ELR (cell line): ENCODE measurements around the gene SLC6A13.
A peak's percentile ranks its signal among the peaks of the same experiment; 100 is the strongest.
"Not testable (repeated sequence)": the region's sequence is repeated elsewhere in the genome, so short reads cannot be mapped to it uniquely, and the experiment has no call there.

ENCODE experiments used
- DNase-seq: peaks from one replicate; pipeline ENCODE4 v3.0.0-alpha.2; 2015; ENCODE audit warnings: low read depth

SLC6A13 gene

DNA sequence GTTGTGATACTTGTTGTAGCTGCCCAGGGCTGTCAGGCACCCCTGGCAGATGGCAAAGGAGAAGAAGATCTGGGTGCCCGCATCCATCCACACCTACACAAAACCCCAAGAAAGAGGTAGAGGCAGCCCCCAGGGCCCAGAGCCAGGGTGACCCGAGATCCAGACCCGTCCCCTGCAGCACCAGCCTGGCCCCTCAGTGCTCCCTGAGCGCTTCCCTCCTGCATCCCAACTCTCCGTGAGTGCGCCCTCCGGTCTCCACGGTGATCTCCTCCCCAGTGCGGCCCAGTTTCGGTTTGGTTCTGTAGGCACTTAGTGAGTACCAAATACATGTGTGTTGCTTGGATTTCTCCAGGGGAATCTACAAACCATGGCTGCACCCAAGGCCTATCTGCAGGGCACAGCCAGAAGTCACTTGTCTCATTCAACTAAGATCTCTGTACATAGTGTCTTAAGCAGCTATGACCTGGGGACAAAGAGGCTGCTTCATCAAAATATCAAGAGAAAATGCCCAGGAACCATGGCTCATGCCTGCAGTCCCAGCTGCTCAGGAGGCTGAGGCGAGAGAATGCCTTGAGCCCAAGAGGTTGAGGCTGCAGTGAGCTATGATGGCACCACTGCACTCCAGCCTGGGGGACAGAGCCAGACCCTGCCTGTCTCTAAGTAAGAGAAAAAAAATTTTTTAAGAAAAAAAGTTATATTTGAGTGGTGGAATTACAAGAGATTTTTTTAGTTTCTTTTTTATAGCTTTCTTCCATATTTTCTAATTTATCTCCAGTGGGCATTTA, 64.5 kb downstream of the SLC6A13 start:
- DNase-seq, result no peak

GRCh38 chr12:197347-197746, 65.3 kb downstream of the SLC6A13 start:
- no peak for DNase-seq

DNA sequence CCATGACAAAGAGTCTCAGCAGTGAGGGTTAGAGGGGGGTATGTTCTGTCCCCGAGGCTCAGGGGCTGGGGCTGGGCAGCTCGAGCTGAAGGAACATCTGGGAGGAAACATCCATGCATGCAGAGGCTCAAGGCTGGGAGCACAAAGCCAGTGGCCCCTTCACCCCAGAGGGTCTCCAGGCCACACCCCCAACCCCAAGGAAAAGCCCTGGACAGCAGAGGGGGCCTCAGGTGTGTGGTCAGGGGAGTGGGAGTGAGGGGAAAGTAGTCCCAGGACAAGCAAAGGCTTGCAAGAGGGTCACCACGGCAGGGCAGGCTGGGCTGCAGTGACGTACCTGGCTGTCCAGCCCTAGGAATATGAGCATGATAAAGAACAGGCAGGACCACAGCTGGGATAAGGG, 66.2 kb downstream of the SLC6A13 start:
- no peak for DNase-seq

- no peak for DNase-seq
Observed at GRCh38 chr12:195951-196350, 66.7 kb downstream of the SLC6A13 start.

DNA sequence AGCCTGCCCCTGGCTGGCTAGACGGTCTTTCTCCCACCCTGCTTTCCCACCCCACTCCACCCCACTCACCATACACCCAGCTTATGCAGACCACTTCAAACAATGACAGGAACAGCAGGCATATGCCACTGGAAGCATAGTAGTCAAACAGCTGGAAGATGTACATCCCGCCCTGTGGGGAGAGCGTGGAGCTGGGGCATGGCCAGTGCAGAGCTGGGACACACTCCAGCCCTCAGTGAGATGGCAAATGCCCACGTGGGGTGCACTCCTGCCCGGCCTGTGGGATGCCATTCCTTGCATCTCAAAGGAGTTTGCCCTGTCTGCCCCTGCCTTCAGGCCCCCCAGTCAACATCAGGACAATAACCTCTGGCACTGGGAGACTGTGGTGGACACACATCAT, 67.5 kb downstream of the SLC6A13 start:
- DNase-seq, result no peak

DNA sequence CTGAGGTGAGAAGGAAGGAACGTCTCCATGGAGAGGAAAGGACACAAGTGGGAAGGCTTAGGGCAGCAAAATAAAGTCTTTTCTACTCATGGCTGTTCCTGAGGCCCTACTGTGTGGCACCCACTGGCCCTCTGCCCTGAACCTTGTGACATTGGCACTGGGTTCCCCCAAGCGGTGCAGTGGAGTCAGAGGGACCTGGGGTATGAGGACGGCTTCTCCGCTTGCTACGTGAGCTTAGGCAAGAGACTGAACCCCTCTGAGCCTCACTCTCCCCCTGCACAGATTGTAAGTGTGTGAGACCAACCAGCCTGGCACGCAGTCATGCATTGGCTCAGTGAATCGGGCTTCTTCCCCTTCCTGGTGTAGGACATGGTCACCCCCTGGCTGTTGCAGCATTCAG, 68.4 kb downstream of the SLC6A13 start:
- no peak for DNase-seq

DNA sequence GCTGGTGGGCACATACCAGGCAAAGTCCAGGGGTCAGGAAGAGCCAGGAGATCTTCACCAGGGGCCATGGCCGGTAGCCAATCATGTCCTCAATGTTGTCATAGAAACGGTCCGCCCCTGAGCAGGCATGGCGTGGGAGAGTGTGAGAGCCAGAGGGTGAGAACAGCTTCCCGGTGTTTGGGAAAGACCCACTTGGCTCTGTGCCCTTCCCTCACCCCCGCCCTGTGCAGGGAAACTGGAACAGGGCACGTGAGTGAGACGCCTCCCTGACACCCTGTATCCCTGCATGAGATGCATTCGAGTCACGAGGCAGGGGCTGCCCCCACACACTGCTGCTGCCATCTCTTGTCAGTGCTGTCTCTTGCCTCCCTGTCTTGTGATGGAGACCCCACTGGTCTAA, 69.4 kb downstream of the SLC6A13 start:
- no peak for DNase-seq

GRCh38 chr12:191541-191940, 71.1 kb downstream of the SLC6A13 start:
- no peak for DNase-seq

DNA sequence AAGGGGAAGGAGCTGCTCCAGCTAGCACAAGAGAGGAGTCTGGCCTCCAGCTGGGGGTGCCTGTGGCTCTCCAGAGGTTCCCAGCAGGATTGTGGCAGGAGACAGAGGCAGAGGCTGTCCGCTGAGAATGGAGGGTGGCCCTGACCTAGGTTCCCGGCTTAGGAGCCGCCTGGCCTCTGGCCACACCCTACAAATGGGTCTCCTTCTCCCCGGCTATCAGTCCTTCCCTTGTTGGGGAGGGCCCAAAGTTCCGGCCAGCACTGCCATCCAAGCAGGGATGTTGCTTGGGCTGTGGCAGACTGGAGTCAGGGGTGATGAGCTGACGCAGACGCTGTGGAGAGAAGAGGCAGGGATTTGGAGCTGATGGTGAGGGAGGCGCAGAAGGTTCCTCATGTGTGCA, 71.8 kb downstream of the SLC6A13 start:
- no peak for DNase-seq

DNA sequence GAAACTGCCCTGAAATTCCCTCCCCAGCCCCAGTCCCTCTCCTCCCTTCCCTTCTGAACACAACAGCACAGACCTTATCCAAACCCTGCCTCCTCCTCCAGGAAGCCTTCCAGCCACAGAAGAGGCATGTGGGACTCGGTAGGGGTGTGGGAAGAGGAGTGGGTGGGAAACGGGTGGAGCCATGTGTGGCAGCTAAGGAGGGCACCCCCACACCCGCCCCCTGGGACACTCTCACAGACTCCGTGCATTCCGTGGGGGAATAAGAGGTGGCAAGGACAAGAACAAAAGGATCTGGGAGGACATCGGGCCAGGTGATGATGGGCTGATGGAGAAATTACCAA, 73.0 kb downstream of the SLC6A13 start:
- no peak for DNase-seq

GRCh38 chr12:188910-189621, 73.6 kb downstream of the SLC6A13 start:
- DNase-seq, result peak; percentile 65

DNA sequence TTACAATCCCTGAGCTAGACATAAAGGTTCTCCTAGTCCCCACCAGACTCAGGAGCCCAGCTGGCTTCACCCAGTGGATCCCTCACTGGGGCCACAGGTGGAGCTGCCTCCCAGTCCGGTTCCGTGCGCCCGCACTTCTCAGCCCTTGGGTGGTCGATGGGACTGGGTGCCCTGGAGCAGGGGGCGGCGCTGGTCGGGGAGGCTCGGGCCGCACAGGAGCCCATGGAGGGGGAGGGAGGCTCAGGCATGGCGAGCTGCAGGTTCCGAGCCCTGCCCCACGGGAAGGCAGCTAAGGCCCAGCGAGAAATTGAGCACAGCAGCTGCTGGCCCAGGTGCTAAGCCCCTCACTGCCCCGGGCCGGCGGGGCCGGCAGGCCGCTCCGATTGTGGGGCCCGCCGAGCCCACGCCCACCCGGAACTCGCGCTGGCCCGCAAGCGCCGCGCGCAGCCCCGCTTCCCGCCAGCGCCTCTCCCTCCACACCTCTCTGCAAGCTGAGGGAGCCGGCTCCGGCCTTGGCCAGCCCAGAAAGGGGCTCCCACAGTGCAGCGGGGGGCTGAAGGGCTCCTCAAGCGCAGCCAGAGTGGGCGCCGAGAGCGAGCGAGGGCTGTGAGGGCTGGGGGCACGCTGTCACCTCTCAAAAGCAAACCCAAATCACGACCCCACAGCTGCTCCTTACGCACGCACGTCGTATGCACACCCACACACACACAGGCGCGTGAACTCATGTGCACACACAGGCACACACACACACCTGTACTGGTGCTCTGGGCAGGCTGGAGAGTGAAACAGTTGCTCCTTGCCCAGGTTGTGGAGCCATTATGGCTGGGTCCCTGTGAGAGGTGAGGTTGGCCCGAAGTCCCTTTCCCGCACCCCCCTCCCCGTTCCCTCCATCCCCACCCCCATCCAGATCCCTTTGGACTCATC, 74.4 kb downstream of the SLC6A13 start:
- not testable (repeated sequence) for DNase-seq

DNA sequence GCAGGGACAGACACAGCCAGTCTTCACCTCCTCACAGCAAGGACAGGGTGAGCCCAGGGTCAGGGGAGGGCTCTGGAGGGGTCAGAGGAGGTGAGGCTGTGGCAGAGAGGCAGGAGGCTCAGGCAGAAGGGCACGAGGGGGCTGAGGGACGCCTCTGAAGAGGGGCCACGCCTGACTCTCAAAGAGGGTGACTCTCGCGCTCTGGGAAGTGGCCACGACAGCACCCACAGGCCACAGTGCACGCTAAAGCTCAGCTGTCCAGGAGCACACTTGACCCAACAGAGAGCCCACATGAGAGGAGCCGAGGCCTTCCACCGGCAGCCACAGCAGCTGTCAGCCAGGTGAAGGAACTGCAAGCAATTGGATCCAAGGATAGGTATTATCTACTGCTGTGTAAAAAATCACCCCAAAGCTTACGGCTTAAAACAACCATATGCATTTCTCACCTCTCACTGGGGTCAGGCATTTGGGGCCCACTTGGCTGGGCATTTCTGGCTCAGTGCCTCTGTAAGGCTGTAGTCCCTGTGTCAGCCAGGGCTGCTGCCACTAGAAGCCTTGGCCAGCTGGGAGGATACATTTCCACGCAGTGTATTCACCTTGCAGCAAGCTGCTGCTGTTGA, 76.5 kb downstream of the SLC6A13 start:
- no peak for DNase-seq

DNA sequence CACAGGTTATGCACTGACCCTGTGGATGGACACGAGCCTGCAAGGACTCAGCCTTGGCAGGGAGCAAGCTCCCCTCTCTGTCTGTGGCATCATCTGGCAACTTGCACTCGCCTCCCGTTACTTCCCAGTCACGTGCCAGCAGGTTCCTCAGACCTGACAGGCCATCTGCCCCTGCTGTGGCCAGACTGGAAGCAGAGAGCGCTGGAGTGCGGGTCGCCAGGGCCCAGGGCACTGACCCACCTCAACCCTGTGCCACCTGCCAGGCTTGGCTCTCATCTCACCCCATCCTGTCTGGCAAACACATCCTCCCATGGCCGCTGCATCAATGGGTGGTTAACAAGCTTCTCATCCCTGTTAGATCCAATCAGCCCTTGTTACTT, 77.1 kb downstream of the SLC6A13 start:
- no peak for DNase-seq

- no peak for DNase-seq
Observed at GRCh38 chr12:184811-185575, 77.6 kb downstream of the SLC6A13 start.

DNA sequence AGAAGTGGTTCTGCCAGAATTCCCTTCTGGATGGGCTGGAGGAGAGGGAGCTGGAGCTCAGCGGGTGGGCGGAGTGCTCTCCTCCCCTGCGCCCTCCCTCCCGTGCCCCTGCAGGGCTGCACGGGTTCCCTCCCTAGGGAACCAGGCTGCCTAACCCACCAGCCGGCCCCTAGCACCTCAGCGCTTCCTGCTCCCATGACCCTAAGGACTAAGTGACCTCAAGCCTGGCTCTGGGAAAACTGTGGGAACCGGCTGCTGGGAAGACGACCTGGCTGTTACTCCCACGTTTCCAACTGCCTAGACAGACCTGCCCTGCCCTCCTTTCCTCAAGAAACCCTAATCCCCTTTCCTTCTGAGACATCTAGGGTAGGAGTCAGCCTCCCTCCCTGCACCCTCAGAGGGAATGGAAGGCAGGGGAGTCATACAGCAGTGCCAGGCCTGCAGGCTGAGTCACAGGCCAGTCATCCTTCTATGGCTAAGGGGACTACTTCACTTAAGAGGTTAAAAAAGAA, 80.2 kb downstream of the SLC6A13 start:
- peak; percentile 92 for DNase-seq

- no peak for DNase-seq
Observed at GRCh38 chr12:181921-182320, 80.7 kb downstream of the SLC6A13 start.

- DNase-seq, result no peak
Observed at GRCh38 chr12:180445-180844, 82.2 kb downstream of the SLC6A13 start.

GRCh38 chr12:179885-180284, 82.8 kb downstream of the SLC6A13 start:
- DNase-seq, result no peak

DNA sequence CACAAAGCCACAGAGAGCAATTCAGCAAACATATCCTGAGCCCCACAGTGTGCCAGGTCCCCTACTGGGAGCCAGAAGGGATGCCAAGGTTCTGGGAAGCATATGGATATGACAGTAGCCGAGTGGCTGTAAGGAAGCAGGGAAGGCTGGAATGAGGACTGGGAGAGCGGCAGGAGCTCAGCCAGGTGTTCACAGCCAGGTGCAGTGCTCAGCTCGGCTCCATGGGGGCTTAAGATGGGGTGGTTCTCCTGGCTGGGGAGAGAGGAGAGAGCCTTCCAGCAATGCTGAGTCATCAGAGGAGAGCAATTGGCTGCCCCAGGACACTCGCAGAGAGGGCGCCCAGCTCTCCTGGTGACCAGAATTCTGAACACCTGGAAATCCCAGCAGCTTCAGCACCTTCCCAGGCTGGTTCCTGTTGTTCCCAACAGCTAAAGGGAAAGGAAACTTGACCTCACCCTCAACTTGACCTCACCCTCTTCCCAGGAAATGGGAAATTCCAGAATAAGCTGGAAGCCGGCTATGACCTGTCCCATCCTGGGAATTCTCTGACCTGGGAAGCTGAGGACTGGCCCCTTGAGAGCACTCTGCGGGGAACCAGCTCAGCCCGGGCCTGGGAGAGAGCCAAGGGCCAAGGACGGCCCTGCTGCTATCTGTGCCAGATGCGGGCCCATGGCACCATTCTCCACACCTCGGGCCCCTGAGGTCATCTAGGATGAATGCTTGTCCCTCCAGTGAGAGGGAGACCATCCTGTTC, 83.3 kb downstream of the SLC6A13 start:
- DNase-seq, result peak; percentile 17

- no peak for DNase-seq
Observed at GRCh38 chr12:178829-179109, 83.9 kb downstream of the SLC6A13 start.
